D721Med (cell line): ENCODE results near the gene CC2D1A.

ENCODE experiments used
- DNase-seq: peaks from one replicate; pipeline ENCODE4 v3.0.0; 2011; ENCODE audit warnings: low spot score; ENCODE audit not compliant: insufficient read length
- FAIRE-seq: peaks from 2 replicates; lab custom pipeline; 2011; peaks lifted over from hg19 to GRCh38; lab: Jason Lieb, UNC
- CTCF ChIP-seq: IDR thresholded peaks from 2 replicates; pipeline ENCODE4 v1.5.1; 2012; ENCODE audit warnings: mild to moderate bottlenecking, control low read depth; ENCODE audit not compliant: insufficient read depth; ENCODE audit errors: missing control alignments

CC2D1A gene

GRCh38 chr19:13894552-13894951 is 11.4 kb upstream of the CC2D1A start:
- no peak for TF ChIP-seq CTCF
- DNase-seq (no peak), FAIRE-seq (no peak)

GRCh38 chr19:13896227-13896626 is 9.8 kb upstream of the CC2D1A start:
- DNase-seq (no peak), FAIRE-seq (no peak)
- TF ChIP-seq CTCF, result no peak

- FAIRE-seq (no peak), DNase-seq (no peak)
- no peak for TF ChIP-seq CTCF
These were observed 6.6 kb upstream of the CC2D1A start for GRCh38 chr19:13899393-13899792.

- FAIRE-seq (no peak), DNase-seq (no peak)
- TF ChIP-seq CTCF, result no peak
These were observed 6.0 kb upstream of the CC2D1A start for GRCh38 chr19:13899912-13900584.

GRCh38 chr19:13902993-13903555 is 2.9 kb upstream of the CC2D1A start:
- DNase-seq (no peak), FAIRE-seq (no peak)
- peak; percentile 15 for TF ChIP-seq CTCF

- FAIRE-seq (no peak), DNase-seq (no peak)
- no peak for TF ChIP-seq CTCF
These were observed 512 bp downstream of the CC2D1A start for GRCh38 chr19:13906521-13906904.

GRCh38 chr19:13906910-13907309 is 909 bp downstream of the CC2D1A start:
- FAIRE-seq (no peak), DNase-seq (no peak)
- no peak for TF ChIP-seq CTCF
